Stimulated activated CD4-positive, alpha-beta T cell treated with anti-CD3 and anti-CD28 coated beads, Interleukin-2, amount 100 ng/mL, for 4 hours (primary cell): ENCODE measurements around the gene TADA2A.

Source experiments
- DNase-seq: peaks from one replicate; pipeline ENCODE4 v3.0.0-alpha.2; 2020; ENCODE audit warnings: low read depth

The TADA2A gene

DNA sequence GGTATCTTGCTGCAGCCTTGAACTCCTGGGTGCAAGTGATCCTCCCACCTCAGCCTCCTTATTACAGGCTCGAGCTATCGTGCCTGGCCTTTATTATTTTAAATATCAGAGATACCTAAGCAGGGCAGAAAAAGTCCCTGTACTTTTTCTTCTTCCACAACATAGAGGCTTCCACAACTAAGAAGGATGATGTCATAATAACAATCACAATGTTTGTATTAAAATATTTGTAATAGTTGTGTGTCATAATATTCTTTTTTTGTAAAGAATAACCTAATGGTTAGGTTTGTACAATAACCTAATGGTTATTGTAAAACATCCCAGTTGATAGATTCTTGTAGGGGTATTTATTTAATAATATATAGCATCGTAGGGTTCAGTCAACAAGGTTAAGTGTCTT, 56.4 kb downstream of the TADA2A start:
- no peak for DNase-seq

- DNase-seq = no peak
Observed at GRCh38 chr17:37465069-37465616, 58.5 kb downstream of the TADA2A start.

DNA sequence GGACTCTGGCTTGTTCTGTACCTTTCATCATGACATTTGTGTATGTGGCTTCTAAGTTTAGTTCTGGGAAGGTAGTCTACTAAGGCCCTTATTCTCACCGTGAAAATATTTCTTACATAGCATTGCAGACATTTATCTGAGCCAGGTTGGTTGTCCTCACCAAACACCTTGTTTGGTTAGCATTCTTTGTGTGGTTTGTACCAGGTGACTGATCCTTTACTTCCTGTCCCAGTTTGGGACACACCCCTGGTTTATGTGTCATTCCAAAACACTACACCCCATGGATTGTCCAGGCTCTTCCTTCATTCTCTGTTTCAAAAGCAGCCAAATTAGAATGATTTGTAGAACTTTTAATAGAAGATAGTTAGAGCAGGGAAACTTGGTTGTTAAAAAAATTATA, 59.8 kb downstream of the TADA2A start:
- DNase-seq = no peak

DNA sequence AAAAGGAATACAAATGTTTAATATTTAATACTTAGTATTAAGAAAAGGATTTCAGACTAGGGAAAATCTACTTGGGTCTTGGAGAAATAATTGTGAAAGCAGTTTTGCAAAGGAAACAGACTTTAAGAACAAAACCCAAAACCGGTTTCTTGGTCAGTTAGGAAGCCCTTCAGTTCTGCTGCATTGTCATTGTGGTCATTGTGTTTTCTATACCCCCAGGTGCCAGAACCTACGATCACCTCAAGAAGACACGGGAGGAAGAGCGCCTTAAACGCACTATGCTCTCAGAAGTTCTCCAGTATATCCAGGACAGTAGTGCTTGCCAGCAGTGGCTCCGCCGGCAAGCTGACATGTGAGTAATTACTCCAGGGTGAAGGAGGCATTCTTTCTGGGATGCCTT, 63.5 kb downstream of the TADA2A start:
- no peak for DNase-seq

DNA sequence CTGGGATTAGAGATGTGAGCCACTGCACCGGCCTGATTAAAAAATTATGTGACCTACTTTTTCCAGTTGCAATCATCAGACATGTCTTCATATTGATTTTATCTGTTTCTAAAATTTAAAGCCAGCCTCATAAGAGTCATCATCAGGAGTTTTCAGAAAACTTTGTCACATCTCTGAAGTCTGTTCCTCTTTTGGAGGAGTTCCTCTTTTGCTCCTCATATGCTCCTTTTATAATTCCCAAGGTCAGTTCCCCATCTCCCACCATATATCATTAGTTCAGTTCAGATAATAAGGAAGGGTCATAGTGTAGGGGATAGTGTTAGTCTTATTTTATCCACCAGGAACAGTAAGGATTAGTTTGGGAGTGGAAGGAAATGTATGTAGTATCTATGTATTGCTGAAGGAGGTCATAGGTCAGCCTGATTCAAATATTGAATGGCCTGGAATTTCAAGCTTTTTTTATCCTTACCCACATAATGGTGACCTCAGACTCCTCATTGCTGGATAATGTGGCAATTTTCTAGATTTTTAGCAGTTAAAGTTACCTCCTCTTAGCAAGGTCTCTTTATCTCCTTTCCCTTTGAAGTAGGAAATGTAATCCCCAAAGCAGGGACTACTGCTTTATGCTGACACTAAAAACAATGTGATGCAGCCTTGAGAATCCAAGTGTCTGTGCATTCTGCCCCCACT, 69.2 kb downstream of the TADA2A start:
- DNase-seq = no peak

GRCh38 chr17:37476431-37477120, 69.9 kb downstream of the TADA2A start:
- no peak for DNase-seq

- no peak for DNase-seq
Observed at GRCh38 chr17:37478187-37478586, 71.5 kb downstream of the TADA2A start.

DNA sequence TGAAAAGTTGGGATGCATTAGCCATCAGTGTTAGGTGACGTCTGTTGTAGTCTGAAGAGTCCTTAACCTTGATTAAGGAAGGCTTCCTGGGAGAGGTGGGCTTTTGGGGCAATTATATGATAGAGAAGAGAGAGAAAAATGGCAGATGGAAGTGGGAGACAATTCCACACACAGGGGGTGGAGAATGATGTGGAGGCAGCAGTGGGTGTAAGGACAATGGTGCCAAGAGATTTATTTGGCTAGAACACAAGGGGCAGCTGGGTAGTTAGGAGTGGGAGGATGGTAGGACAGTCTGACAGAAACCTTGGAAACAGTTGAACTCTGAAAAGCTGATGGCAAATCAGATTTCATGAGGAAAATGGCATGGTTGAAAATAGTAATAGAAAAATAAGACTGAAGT, 72.3 kb downstream of the TADA2A start:
- DNase-seq = no peak

DNA sequence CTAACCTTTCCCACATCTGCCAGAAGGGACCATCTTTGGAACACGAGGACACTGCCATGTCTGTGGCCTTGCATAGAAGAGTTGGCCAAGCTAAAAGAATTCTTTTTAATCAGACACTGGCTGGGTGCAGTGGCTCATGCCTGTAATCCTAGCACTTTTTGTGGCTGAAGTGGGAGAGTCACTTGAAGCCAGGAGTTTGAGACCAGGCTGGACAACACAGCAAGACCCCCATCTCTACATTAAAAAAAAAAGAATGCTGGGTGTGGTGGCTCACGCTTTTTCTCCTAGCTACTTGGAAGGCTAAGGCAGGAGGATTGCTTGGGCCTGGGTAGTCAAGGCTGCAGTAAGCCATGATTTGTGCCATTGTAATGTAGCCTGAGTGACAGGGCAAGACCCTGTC, 73.7 kb downstream of the TADA2A start:
- no peak for DNase-seq

DNA sequence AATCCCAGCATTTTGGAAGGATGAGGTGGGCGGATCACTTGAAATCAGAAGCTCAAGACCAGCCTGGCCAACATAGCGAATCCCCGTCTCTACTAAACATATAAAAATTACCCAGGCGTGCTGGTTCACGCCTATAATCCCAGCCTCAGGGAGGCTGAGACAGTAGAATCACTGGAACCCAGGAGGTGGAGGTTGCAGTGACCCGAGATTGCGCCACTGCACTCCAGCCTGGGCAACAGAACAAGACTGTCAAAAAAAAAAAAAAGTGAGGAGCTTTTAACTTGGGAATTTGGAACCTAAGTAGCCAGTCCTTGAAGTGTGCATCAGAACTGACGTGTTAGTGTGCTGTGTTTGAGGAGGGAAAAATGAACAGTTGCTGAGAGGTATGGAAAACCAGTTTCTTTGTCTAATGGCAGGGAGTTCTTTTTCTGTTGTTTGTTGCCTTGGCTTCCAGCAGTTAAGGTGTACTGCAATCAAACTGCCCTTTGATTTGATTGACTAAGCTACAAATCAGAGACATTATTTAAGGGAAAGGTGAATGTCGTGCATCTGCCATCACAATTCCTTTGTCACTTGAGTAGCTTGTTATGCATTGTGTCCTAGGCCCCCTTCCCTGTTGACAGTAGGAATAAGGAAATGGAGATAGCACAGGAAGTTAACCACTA, 74.4 kb downstream of the TADA2A start:
- DNase-seq = no peak

DNA sequence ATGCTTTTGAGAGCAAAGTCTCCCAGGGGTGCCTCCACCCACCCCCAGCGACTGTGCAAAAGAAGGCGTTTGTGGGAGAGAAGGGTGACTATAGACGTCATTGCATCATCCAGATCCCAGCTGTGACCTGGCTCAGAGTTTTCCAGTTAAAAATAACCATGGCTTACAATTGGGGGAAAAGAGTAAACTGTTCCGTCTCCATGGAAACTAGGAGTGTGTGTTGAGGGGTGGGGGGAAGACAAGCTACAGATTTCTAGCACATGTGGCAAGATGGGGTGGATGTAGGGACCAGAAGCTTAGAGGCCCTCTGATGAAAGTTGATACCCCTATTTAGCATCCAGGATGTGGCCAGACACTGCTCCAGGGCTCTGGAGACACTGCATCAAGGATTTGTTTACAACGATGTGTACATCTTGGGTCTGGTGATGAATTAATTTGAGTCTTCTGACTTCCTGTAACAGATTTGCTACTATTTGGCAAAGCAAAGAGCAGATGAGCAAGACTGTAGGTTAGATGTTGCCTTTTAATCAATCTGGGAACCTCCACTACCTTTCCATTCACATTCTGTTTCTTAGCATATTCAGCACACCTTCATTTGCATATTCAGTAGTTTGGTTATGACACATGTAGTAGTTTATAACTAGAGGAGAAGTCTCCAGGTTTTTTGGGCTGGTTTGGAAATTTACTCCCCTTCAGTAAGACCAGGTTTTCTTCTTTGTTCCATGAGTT, 76.8 kb downstream of the TADA2A start:
- no peak for DNase-seq

DNA sequence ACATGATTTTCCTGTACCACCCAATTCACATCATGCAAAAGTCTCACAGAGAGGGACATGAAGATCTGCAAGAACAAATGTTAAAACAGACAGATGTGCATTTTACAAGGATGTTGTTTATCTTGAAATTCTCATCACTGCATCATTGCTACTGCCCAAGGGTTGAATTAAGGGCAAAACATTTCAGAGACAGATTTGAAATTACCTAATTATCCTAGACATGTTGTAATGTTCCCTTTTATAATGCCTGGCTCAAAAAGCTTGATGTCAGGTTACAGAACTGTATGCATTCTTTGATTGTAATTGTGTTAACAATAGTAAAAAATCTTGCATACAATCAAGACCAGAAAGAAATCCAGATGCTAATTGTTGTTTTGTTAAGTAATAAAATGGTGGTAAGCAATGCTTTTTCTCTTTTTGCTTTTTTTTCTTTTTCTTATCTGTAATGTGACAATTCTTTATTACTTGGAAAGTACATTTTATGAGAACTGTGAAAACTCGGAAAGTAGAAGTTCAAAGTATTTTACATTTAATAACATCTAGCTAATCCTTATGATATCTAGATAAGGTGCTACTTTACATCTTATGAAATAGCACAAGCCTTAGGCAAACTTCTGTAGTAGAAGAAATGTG, 79.4 kb downstream of the TADA2A start:
- no peak for DNase-seq

DNA sequence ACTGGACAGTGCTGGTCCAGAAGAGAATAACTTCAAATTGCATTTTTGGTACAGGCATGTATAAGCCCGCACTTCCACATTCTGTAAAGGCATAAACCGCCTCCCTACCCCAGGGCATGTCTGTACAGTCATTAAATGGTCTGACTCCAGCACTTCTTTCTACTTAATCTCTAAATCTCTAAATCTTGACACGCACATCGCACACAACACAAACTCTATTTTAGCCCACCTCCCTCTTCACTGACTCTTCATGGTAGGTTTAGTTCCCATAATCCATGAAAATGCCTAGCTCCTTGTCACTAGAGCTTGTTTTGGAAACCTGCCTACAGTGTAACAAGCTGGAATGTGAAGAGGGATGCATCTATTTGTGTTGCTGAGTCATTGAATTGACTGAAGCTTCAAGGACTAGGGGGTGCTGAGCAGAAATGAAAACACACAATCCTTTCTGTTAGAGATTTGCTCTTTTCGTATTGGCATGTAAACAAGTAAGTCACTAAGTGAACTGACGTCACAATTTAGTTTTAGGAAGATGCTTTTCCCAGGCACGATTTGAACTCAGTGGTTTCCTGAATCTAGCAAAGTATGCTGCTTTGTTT, 81.4 kb downstream of the TADA2A start:
- no peak for DNase-seq

DNA sequence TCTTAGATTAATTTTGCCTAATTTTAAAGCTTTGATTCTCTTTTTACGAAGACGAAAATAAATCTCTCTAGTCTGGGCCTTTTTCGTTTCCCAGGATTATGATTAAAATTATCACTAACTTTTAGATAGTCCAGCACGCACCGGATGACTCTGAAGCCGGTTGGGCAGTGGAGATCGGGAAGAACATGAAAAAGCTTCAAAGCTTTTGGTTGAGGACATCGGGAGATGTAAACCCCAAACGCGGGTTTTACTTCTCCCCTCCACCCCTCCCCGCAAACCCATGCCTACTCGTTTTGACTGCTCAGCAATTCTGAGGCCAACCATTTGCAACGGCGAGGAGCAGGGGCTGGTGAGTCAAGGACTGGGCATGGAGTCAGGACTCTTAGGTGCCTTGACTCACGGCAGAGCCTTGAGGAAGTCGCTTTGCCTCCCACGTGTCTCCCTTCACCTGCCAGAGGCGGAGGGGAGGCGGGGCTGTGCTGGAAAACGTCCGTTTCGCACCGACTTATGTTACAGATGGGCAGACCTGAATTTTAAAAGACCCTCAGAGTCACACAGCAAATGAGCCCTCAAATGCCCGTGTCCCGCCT, 82.0 kb downstream of the TADA2A start:
- DNase-seq = peak; percentile 67

- peak; percentile 80 for DNase-seq
Observed at GRCh38 chr17:37489197-37490001, 82.7 kb downstream of the TADA2A start, which contains the start of gene DUSP14. TSS of gene DUSP14 (plus strand) at chr17:37489891. CDS start at chr17:37512273, 22,382 bp downstream.

GRCh38 chr17:37490022-37490587, 83.4 kb downstream of the TADA2A start:
- peak; percentile 70 for DNase-seq

DNA sequence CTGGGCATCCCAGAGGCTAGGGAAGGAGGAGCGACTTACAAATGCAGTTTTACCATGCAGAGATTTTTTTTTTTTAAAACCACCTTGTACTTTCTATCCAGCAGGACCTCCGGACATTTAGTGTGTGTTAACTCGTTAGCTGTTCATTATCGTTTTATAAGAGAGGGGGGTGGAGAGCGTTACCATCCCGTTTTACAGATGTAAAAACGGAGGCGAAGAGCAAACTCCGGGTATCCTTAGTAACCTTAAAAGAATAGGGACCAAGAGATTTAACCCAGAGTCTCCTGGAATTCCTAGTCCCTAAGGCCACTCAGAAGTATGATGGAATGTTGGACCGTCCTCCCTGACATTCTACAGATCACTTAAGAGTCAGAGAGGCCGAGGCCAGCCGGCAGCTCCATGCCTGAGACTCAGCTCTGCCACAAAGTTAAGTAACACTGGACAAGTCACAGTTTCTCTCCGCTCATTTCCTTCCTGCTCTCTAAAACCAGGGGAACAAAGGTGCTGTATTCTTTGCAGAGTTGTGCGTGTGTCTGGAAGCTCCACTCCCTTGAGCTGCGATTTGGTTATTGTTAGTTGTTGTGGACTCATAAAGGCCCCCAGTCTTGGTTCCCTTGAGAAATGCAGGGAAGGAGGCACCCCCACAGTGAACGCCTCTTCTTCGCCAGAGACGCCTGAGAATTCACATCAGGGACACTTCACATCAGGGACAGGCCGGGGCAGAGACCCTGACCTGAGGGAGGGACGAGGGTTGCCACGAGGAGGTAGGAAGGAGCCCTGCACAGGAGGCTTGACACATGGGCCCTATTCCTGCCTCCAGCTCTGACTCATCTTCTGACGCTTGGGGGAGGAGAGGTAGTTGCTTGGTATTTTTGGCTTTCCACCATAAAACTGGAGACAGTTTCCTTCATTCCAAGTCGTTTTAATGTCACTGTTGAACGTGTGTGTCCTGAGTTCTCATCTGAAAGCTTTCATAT, 84.2 kb downstream of the TADA2A start:
- DNase-seq = peak; percentile 5

DNA sequence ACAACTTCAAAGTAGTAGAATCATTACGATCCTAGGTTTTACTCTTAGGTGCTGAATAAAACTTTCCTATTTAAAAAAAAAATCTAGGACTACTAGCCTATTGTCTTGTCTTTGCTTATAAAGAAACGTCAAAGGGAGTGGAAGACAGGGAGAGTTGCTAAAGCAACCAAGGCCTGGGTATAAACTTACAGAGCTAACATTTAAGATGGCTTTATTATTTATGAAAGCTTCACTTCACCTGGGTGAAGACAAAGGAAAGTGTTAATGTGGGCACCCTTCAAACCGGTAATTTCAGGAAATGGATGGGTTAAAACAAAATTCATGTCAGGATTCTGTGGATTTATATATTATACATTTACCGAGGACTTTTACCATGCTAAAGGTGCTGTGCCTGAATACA, 85.5 kb downstream of the TADA2A start:
- no peak for DNase-seq
